Suprapubic skin (tissue), 4 donors: ENCODE measurements around the gene DOCK11. TPM values are rescaled to one million over a fixed set of nuclear protein-coding genes. Genes with fewer than 3 reads are reported as not detected.
A peak's percentile ranks its signal among the peaks of the same experiment; 100 is the strongest.

ENCODE experiments used
- DNase-seq, 2 donors: peaks; one replicate each; pipeline ENCODE4 v3.0.0-alpha.2; 2019; ENCODE audit warnings: low spot score in 2 of 2
- H3K27ac ChIP-seq: fragments of 200-600 bp; sonication (generic); one replicate; pipeline ENCODE4 v1.5.1; 2019
- H3K27me3 ChIP-seq: fragments of 200-600 bp; sonication (generic); one replicate; pipeline ENCODE4 v1.5.1; 2019
- H3K36me3 ChIP-seq: fragments of 200-600 bp; sonication (generic); one replicate; pipeline ENCODE4 v1.5.1; 2019
- H3K4me1 ChIP-seq: fragments of 200-600 bp; sonication (generic); one replicate; pipeline ENCODE4 v1.5.1; 2019
- H3K4me3 ChIP-seq: fragments of 200-600 bp; sonication (generic); one replicate; pipeline ENCODE4 v1.5.1; 2019; ENCODE audit warnings: mild to moderate bottlenecking
- H3K9me3 ChIP-seq: fragments of 200-600 bp; sonication (generic); one replicate; pipeline ENCODE4 v1.5.1; 2019
- CTCF ChIP-seq, 2 donors: fragments of 200-600 bp in 1 of 2; fragments of 450-650 bp in 1 of 2; sonication (generic) in 1 of 2; IDR thresholded peaks; one replicate each; pipeline ENCODE4 v1.5.1; 2016 to 2019; ENCODE audit warnings: antibody characterized with exemption in 2 of 2, mild to moderate bottlenecking in 1 of 2, moderate library complexity in 1 of 2
- EP300 ChIP-seq: sonication (generic); formaldehyde crosslinking; IDR thresholded peaks from one replicate; pipeline ENCODE4 v1.6.1; 2017; ENCODE audit warnings: antibody characterized with exemption
- POLR2A ChIP-seq, 2 donors: fragments of 450-650 bp; IDR thresholded peaks; one replicate each; pipeline ENCODE4 v1.6.1; 2017; ENCODE audit warnings: antibody characterized with exemption in 2 of 2, mild to moderate bottlenecking in 2 of 2, moderate library complexity in 2 of 2
- POLR2AphosphoS5 ChIP-seq, 3 donors: sonication (generic); formaldehyde crosslinking; IDR thresholded peaks; one replicate each; pipeline ENCODE4 v1.6.1; 2017; ENCODE audit warnings: antibody characterized with exemption in 3 of 3
- WGBS: methylation state at CpG from one replicate; pipeline ENCODE4 v1.1.5; 2018; 5-methylcytosine and 5-hydroxymethylcytosine counted together
- total RNA-seq, 4 donors: library from RNA; depleted of rRNA; stranded (reverse); fragments of >200 nt; gene quantifications; one replicate each; pipeline ENCODE4 v1.1.0, GENCODE V29; 2016

Gene DOCK11
- total RNA-seq, 4 donors from 2014 or later = 3.9 to 9.4 (median 5.7) TPM

- DNase-seq = no peak
- Histone ChIP-seq H3K27me3 (no peaks in the 10 kb centered on the region), H3K4me3 (no peak overlapping the region), H3K9me3 (no peaks in the 10 kb centered on the region), H3K36me3 (no peaks in the 10 kb centered on the region), H3K27ac (no peak overlapping the region), H3K4me1 (no peaks in the 10 kb centered on the region)
- TF ChIP-seq EP300 (no peak), CTCF (IDR thresholded peaks at IDR 0.05) (no peak), POLR2A (IDR thresholded peaks at IDR 0.05) (no peak), POLR2AphosphoS5 (IDR thresholded peaks at IDR 0.05) (no peak)
These were observed 100.8 kb downstream of the DOCK11 start for GRCh38 chrX:118596390-118596789.

- H3K27ac ChIP-seq = no peak overlapping the region
- no peak overlapping the region for H3K4me3 ChIP-seq
- no peak for TF ChIP-seq POLR2A (IDR thresholded peaks at IDR 0.05)
- TF ChIP-seq CTCF (IDR thresholded peaks at IDR 0.05) = peak in 1 of 2 donors; percentile 56
- TF ChIP-seq POLR2AphosphoS5 (IDR thresholded peaks at IDR 0.05) = no peak
- no peak for DNase-seq
- no peaks in the 10 kb centered on the region for H3K9me3 ChIP-seq
- no peaks in the 10 kb centered on the region for H3K4me1 ChIP-seq
- H3K36me3 ChIP-seq = no peaks in the 10 kb centered on the region
- 19% methylated on average over 7 of the region's 7 CpGs for WGBS
- no peaks in the 10 kb centered on the region for H3K27me3 ChIP-seq
These were observed 108.4 kb downstream of the DOCK11 start for GRCh38 chrX:118603981-118604380.

GRCh38 chrX:118612290-118612689 lies 116.7 kb downstream of the DOCK11 start:
- Histone ChIP-seq H3K4me3 (no peak overlapping the region), H3K27ac (no peak overlapping the region), H3K9me3 (no peaks in the 10 kb centered on the region), H3K36me3 (peaks cover 6% of the 10 kb centered on the region), H3K4me1 (no peaks in the 10 kb centered on the region), H3K27me3 (no peaks in the 10 kb centered on the region)
- no peak for DNase-seq
- 67% methylated on average over 2 of the region's 2 CpGs for WGBS
- TF ChIP-seq CTCF (IDR thresholded peaks at IDR 0.05) = no peak
- TF ChIP-seq POLR2A (IDR thresholded peaks at IDR 0.05) = no peak
- TF ChIP-seq EP300 = no peak
- TF ChIP-seq POLR2AphosphoS5 (IDR thresholded peaks at IDR 0.05) = no peak

GRCh38 chrX:118614150-118614549 lies 118.5 kb downstream of the DOCK11 start:
- Histone ChIP-seq H3K4me3 (no peak overlapping the region), H3K9me3 (no peaks in the 10 kb centered on the region), H3K36me3 (peaks cover 6% of the 10 kb centered on the region), H3K27ac (no peak overlapping the region), H3K4me1 (no peaks in the 10 kb centered on the region), H3K27me3 (no peaks in the 10 kb centered on the region)
- 67% methylated on average over 1 of the region's 1 CpG for WGBS
- DNase-seq = no peak
- TF ChIP-seq EP300 (no peak), CTCF (IDR thresholded peaks at IDR 0.05) (no peak)

- no peak for DNase-seq
- no peak for TF ChIP-seq EP300
- no peaks in the 10 kb centered on the region for H3K9me3 ChIP-seq
- peaks cover 6% of the 10 kb centered on the region for H3K36me3 ChIP-seq
- WGBS = 52% methylated on average over 3 of the region's 3 CpGs
- no peaks in the 10 kb centered on the region for H3K4me1 ChIP-seq
- H3K27ac ChIP-seq = no peak overlapping the region
- no peaks in the 10 kb centered on the region for H3K27me3 ChIP-seq
- no peak overlapping the region for H3K4me3 ChIP-seq
These were observed 119.5 kb downstream of the DOCK11 start for GRCh38 chrX:118615141-118615540.

- no peak overlapping the region for H3K27ac ChIP-seq
- H3K4me1 ChIP-seq = no peaks in the 10 kb centered on the region
- WGBS = 80% methylated on average over 8 of the region's 8 CpGs
- H3K4me3 ChIP-seq = no peak overlapping the region
- TF ChIP-seq EP300 (no peak), CTCF (IDR thresholded peaks at IDR 0.05) (no peak), POLR2A (IDR thresholded peaks at IDR 0.05) (no peak), POLR2AphosphoS5 (IDR thresholded peaks at IDR 0.05) (no peak)
- no peaks in the 10 kb centered on the region for H3K27me3 ChIP-seq
- DNase-seq = no peak
- H3K36me3 ChIP-seq = peaks cover under 1% of the 10 kb centered on the region
- H3K9me3 ChIP-seq = no peaks in the 10 kb centered on the region
These were observed 125.6 kb downstream of the DOCK11 start for GRCh38 chrX:118621081-118621759.
